Fibroblast of the aortic adventitia (primary cell): Measurements from ENCODE around the gene VWA7. TPM values are rescaled to one million over a fixed set of nuclear protein-coding genes. Genes with fewer than 3 reads are reported as not detected.

Source experiments
- DNase-seq: peaks from one replicate; pipeline ENCODE4 v3.0.0-alpha.2; 2010; ENCODE audit warnings: low read depth
- H3K4me3 ChIP-seq: 2 replicates; pipeline ENCODE4 v1.5.1; 2011; ENCODE audit warnings: low read depth, mild to moderate bottlenecking, control low read depth, low read length, moderate library complexity
- CTCF ChIP-seq: IDR thresholded peaks from 2 replicates; pipeline ENCODE4 v1.5.1; 2011; ENCODE audit warnings: mild to moderate bottlenecking, low read length, control low read depth, inconsistent platforms; ENCODE audit not compliant: insufficient read depth
- total RNA-seq: library from RNA; depleted of rRNA; stranded (reverse); fragments of >200 nt; gene quantifications from 2 replicates; pipeline ENCODE4 v1.2.3, GENCODE V29; 2012; ENCODE audit warnings: low replicate concordance

The VWA7 gene
- total RNA-seq, 1 donor = 0.36 TPM

DNA sequence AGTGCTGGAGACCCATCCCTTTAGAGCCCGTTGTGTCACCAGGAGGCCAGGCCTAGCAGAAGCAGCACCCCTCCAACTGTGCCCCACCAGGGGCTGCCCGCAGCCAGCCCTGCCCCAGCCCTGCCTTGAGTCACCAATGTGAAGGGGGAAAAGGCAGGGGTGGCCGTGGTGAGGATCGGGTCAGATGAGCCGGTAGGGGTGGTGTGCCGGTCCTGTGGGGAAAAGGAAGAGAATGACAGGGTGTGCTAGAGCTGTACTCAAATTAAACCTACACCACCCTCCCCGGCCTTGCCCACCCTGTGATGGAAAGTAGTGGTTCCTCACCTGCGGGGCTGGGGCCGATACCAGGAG is 11.6 kb downstream of the VWA7 start:
- DNase-seq = no peak
- TF ChIP-seq CTCF = no peak
- no peak overlapping the region for H3K4me3 ChIP-seq

GRCh38 chr6:31764198-31764597 is 12.9 kb downstream of the VWA7 start:
- DNase-seq = no peak

DNA sequence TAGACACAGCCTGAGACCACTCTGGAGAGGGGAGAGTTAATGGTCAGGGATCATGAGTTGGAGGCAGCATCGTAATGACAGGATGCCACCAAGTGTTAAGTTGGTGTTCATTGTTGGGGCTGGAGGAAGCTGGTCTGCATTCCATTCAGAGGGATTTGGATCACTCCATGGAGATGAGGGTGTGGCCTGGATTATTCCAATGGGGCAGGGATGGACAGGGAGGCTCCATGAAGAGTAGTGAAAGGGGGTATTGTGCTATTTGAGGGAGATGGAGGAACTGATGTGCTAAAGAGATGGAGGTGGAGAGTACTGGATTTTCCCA is 13.5 kb downstream of the VWA7 start:
- TF ChIP-seq CTCF = no peak
- DNase-seq = peak; percentile 76
- no peak overlapping the region for H3K4me3 ChIP-seq

More at GRCh38 chr6:31764198-31764597, 12.9 kb downstream of the VWA7 start:
- no peak for TF ChIP-seq CTCF
- no peak overlapping the region for H3K4me3 ChIP-seq

DNA sequence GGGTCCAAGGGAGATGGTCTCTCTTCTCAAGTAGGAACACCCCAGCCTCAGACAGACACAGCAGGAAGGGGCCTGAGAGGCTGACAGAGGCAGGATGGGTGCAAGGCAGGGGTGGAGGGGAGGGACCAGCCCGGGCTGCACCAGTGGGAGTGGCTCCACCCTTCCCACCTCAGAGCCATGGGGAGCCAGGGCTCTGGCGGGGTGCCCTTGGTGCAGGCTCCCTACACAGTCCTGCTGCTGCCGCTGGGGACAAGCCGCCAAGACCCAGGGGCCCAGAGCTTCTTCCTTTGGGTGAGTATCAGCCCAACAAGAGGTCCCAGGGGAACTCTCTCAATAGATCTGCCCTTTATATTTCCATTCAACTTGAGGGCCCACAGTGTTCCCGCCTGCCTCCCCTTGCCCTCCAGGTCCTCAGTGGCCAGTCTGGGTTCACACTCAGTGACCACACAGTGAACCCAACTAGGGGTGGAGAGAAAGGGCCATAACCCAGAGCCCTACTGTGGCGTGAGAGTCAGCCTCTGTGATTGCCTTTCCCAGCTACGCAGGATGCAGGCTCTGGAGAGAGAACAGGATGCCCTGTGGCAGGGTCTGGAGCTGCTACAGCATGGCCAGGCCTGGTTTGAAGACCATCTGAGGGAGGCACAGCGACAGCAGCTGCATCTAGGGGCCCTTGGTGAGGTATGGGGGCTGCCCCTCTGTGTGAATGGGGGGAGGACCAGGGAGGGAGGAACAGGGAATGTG is 14.1 kb downstream of the VWA7 start:
- H3K4me3 ChIP-seq = no peak overlapping the region
- TF ChIP-seq CTCF = no peak
- DNase-seq = no peak

DNA sequence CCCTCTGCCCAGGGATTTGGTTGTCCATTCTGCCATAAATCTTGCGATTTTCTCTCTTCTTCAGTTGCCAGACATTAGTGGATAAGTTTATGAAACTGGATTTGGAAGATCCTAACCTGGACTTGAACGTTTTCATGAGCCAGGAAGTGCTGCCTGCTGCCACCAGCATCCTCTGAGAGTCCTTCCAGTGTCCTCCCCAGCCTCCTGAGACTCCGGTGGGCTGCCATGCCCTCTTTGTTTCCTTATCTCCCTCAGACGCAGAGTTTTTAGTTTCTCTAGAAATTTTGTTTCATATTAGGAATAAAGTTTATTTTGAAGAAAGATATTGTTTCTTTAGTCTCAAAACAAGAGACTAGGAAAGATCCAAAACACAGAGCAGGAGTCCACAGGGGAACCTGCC is 14.8 kb downstream of the VWA7 start, which contains the start of gene SAPCD1:
Gene SAPCD1 (plus strand): TSS at position 301 of the 400 bp plus-strand sequence. CDS start 399 bp downstream, outside the sequence.
- TF ChIP-seq CTCF = no peak
- no peak for DNase-seq
- H3K4me3 ChIP-seq = no peak within 1 kb of the TSS

GRCh38 chr6:31761343-31761742 is 15.8 kb downstream of the VWA7 start:
- no peak overlapping the region for H3K4me3 ChIP-seq
- no peak for DNase-seq
- no peak for TF ChIP-seq CTCF

- TF ChIP-seq CTCF = no peak
- no peak overlapping the region for H3K4me3 ChIP-seq
- DNase-seq = no peak
These were observed 16.3 kb downstream of the VWA7 start for GRCh38 chr6:31760790-31761189.
